Left renal pelvis (tissue), 4 donors: ENCODE results near the gene CTBP2. TPM values are rescaled to one million over a fixed set of nuclear protein-coding genes. Genes with fewer than 3 reads are reported as not detected.

Experiments
- DNase-seq, 4 donors: peaks; one replicate each; pipeline ENCODE4 v3.0.0-alpha.2; 2013; ENCODE audit warnings: low read depth in 4 of 4, low spot score in 3 of 4
- polyA plus RNA-seq, 4 donors: library from polyadenylated mRNA; unstranded; fragments of 120-200 nt; gene quantifications; one replicate each; pipeline ENCODE4 v1.2.1, GENCODE V29; 2013; ENCODE audit not compliant: insufficient read length in 4 of 4

CTBP2 gene
- polyA plus RNA-seq, 4 donors: 44.4 to 90.5 (median 87.6) TPM

- no peak for DNase-seq
These were observed 155.6 kb downstream of the CTBP2 start for GRCh38 chr10:125004571-125005311.

- no peak for DNase-seq
These were observed 156.4 kb downstream of the CTBP2 start for GRCh38 chr10:125003901-125004467.

GRCh38 chr10:125003146-125003900 lies 157.0 kb downstream of the CTBP2 start:
- DNase-seq: no peak

- DNase-seq: no peak
These were observed 157.8 kb downstream of the CTBP2 start for GRCh38 chr10:125002423-125003145.

GRCh38 chr10:125002047-125002422 lies 158.3 kb downstream of the CTBP2 start:
- DNase-seq: no peak

- DNase-seq: no peak
These were observed 158.9 kb downstream of the CTBP2 start for GRCh38 chr10:125001313-125002046.

- no peak for DNase-seq
These were observed 159.7 kb downstream of the CTBP2 start for GRCh38 chr10:125000366-125001312.

- no peak for DNase-seq
These were observed 160.7 kb downstream of the CTBP2 start for GRCh38 chr10:124999433-125000365.

GRCh38 chr10:124998624-124999291 lies 161.6 kb downstream of the CTBP2 start:
- no peak for DNase-seq

GRCh38 chr10:124997771-124998623 lies 162.4 kb downstream of the CTBP2 start:
- DNase-seq: no peak

- no peak for DNase-seq
These were observed 163.1 kb downstream of the CTBP2 start for GRCh38 chr10:124997306-124997705.

GRCh38 chr10:124996854-124997215 lies 163.5 kb downstream of the CTBP2 start:
- no peak for DNase-seq

- DNase-seq: no peak
These were observed 164.1 kb downstream of the CTBP2 start for GRCh38 chr10:124996127-124996853.

- DNase-seq: no peak
These were observed 164.8 kb downstream of the CTBP2 start for GRCh38 chr10:124995605-124996004.

- no peak for DNase-seq
These were observed 165.5 kb downstream of the CTBP2 start for GRCh38 chr10:124994573-124995473.
